K562 (cell line): Measurements from ENCODE around the gene ADAT2. TPM values are rescaled to one million over a fixed set of nuclear protein-coding genes. Genes with fewer than 3 reads are reported as not detected.

ENCODE experiments used
- CEBPG ChIP-seq, 3 experiments: fragments of 200-800 bp in 1 of 3; sonication (Bioruptor generic) in 1 of 3; sonication (generic) in 1 of 3; formaldehyde crosslinking in 1 of 3; IDR thresholded peaks in 2 of 3; conservative IDR thresholded peaks in 1 of 3; 2 replicates each; pipeline versions ENCODE4 v1.6.1 to v1.8.0; 2016 to 2022; ENCODE audit warnings: missing compliant biosample characterization in 2 of 3, missing genetic modification characterization in 2 of 3, mild to moderate bottlenecking in 1 of 3, missing genetic modification reagents in 1 of 3
- CHD1 ChIP-seq: fragments of 200-600 bp; sonication (generic); IDR thresholded peaks from one replicate; pipeline ENCODE4 v1.6.1; 2012; ENCODE audit warnings: mild to moderate bottlenecking, moderate library complexity, low read length, inconsistent platforms
- DMBX1 ChIP-seq: fragments of 250-450 bp; sonication (Bioruptor Pico); IDR thresholded peaks from 2 replicates; pipeline ENCODE4 v1.8.0; 2022; ENCODE audit warnings: inconsistent platforms, mild to moderate bottlenecking, moderate library complexity, borderline replicate concordance
- ESRRA ChIP-seq: fragments of 450-650 bp; IDR thresholded peaks from 2 replicates; pipeline ENCODE4 v1.6.1; 2014; ENCODE audit warnings: low read depth, mild to moderate bottlenecking, moderate library complexity, borderline replicate concordance
- MIER1 ChIP-seq: fragments of 450-650 bp; IDR thresholded peaks from 2 replicates; pipeline ENCODE4 v1.6.1; 2016; ENCODE audit warnings: antibody characterized with exemption, mild to moderate bottlenecking, low read depth
- MTA2 ChIP-seq: fragments of 450-650 bp; IDR thresholded peaks from 2 replicates; pipeline ENCODE4 v1.6.1; 2016; ENCODE audit warnings: low read depth
- ZNF668 ChIP-seq: fragments of 250-450 bp; sonication (Bioruptor Pico); IDR thresholded peaks from 2 replicates; pipeline ENCODE4 v1.8.0; 2022; ENCODE audit warnings: mild to moderate bottlenecking, inconsistent platforms
- polyA plus RNA-seq, 8 experiments: library from polyadenylated mRNA; depleted of rRNA in 4 of 8; stranded (reverse) in 5 of 8; unstranded in 3 of 8; fragments of >200 nt; fragmentation: Nextera tagmentation in 2 of 8; fragmentation: Illumina TruSeq in 1 of 8; extraction: Ambion mirVana in 2 of 8; extraction: Trizol in 1 of 8; gene quantifications; 2 replicates each; pipeline versions ENCODE4 v1.2.1 to v1.2.3, GENCODE V29; 2011 to 2014; ENCODE audit warnings: inconsistent platforms in 1 of 8, missing spikeins in 1 of 8
- total RNA-seq, 7 experiments: library from RNA; depleted of rRNA in 6 of 7; stranded (reverse); fragments of >200 nt in 6 of 7; fragmentation: Illumina TruSeq in 2 of 7; extraction: Trizol in 2 of 7; gene quantifications; 2 replicates each; pipeline versions ENCODE4 v1.2.1 to v1.2.3, GENCODE V29; 2011 to 2021; ENCODE audit warnings: low replicate concordance in 1 of 7
- TF ChIP-seq, protein P1 (sequence below): fragments of 250-450 bp; sonication (Bioruptor Pico); IDR thresholded peaks from 2 replicates; pipeline ENCODE4 v1.4.0; 2020; ENCODE audit warnings: mild to moderate bottlenecking
- TF ChIP-seq, protein P2 (sequence below): sonication (generic); formaldehyde crosslinking; IDR thresholded peaks from 2 replicates; pipeline ENCODE4 v1.8.0; 2022; ENCODE audit warnings: missing genetic modification reagents, mild to moderate bottlenecking, moderate library complexity, borderline replicate concordance
- TF ChIP-seq, protein P3 (sequence below), 2 experiments: fragments of 450-650 bp in 1 of 2; sonication (generic) in 1 of 2; formaldehyde crosslinking in 1 of 2; IDR thresholded peaks; 2 replicates each; pipeline versions ENCODE4 v1.7.1 to v1.9.0; 2016 to 2022; ENCODE audit warnings: inconsistent platforms in 1 of 2, mild to moderate bottlenecking in 1 of 2, missing genetic modification reagents in 1 of 2

Gene ADAT2
- total and polyA plus RNA-seq, 9 of the 15 experiments (the other 6 are each of a cell fraction or from before 2014, with no cell fraction given), result 13.0 to 62.5 (median 31.7) TPM

DNA sequence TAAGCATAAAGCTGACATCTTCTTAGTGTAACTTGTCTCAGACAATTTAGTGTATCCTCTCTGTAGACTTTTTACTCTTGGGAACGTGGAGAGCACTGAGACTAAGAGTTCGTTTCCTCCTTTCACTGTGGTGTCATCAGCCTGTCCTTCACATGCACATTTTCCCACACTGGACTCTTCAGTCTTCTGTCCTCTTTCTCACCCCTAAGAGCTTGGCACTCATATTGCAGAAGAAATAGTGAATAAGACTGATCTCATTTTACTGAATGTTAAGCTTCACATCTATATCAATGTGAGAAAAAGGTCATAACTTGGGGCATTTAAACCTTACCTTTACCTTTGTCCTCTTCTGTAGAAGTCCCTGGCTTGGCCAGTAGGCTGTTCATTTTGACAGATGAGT, 35.5 kb upstream of the ADAT2 start (continued):
- TF ChIP-seq CEBPG (CRISPR knock-in tag; IDR thresholded peaks at IDR 0.05), result no peak; the same call in 1 of the 2 replicates
- peak in 1 of 2 experiments; percentile 74; a peak in 2 of 4 replicates for TF ChIP-seq CEBPG (tag; conservative IDR thresholded peaks at IDR 0.05 in 1 of 2, IDR thresholded peaks at IDR 0.05 in 1 of 2)
- TF ChIP-seq, protein P1, sequence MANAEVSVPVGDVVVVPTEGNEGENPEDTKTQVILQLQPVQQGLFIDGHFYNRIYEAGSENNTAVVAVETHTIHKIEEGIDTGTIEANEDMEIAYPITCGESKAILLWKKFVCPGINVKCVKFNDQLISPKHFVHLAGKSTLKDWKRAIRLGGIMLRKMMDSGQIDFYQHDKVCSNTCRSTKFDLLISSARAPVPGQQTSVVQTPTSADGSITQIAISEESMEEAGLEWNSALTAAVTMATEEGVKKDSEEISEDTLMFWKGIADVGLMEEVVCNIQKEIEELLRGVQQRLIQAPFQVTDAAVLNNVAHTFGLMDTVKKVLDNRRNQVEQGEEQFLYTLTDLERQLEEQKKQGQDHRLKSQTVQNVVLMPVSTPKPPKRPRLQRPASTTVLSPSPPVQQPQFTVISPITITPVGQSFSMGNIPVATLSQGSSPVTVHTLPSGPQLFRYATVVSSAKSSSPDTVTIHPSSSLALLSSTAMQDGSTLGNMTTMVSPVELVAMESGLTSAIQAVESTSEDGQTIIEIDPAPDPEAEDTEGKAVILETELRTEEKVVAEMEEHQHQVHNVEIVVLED, result peak; percentile 5; the same call in 1 of the 2 replicates
- TF ChIP-seq DMBX1, result peak; percentile 60; the same call in 1 of the 2 replicates
- TF ChIP-seq, protein P2, sequence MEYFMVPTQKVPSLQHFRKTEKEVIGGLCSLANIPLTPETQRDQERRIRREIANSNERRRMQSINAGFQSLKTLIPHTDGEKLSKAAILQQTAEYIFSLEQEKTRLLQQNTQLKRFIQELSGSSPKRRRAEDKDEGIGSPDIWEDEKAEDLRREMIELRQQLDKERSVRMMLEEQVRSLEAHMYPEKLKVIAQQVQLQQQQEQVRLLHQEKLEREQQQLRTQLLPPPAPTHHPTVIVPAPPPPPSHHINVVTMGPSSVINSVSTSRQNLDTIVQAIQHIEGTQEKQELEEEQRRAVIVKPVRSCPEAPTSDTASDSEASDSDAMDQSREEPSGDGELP (CRISPR knock-in tag), result no peak
- no peak for TF ChIP-seq CHD1
- no peak for TF ChIP-seq ZNF668 (CRISPR knock-in tag)
- TF ChIP-seq, protein P3, sequence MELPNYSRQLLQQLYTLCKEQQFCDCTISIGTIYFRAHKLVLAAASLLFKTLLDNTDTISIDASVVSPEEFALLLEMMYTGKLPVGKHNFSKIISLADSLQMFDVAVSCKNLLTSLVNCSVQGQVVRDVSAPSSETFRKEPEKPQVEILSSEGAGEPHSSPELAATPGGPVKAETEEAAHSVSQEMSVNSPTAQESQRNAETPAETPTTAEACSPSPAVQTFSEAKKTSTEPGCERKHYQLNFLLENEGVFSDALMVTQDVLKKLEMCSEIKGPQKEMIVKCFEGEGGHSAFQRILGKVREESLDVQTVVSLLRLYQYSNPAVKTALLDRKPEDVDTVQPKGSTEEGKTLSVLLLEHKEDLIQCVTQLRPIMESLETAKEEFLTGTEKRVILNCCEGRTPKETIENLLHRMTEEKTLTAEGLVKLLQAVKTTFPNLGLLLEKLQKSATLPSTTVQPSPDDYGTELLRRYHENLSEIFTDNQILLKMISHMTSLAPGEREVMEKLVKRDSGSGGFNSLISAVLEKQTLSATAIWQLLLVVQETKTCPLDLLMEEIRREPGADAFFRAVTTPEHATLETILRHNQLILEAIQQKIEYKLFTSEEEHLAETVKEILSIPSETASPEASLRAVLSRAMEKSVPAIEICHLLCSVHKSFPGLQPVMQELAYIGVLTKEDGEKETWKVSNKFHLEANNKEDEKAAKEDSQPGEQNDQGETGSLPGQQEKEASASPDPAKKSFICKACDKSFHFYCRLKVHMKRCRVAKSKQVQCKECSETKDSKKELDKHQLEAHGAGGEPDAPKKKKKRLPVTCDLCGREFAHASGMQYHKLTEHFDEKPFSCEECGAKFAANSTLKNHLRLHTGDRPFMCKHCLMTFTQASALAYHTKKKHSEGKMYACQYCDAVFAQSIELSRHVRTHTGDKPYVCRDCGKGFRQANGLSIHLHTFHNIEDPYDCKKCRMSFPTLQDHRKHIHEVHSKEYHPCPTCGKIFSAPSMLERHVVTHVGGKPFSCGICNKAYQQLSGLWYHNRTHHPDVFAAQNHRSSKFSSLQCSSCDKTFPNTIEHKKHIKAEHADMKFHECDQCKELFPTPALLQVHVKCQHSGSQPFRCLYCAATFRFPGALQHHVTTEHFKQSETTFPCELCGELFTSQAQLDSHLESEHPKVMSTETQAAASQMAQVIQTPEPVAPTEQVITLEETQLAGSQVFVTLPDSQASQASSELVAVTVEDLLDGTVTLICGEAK (IDR thresholded peaks at IDR 0.05), result no peak
- TF ChIP-seq, protein P3 (CRISPR knock-in tag; IDR thresholded peaks at IDR 0.05), result no peak
- no peak for TF ChIP-seq MTA2
- TF ChIP-seq MIER1, result no peak
- no peak for TF ChIP-seq ESRRA
